ENCODE data around the gene PSMC3. TPM values are rescaled to one million over a fixed set of nuclear protein-coding genes. Genes with fewer than 3 reads are reported as not detected.

PSMC3 gene
- total RNA-seq, 2 experiments from 2014 or later: 153 to 162 TPM

GRCh38 chr11:47407746-47408590 lies 18.3 kb downstream of the PSMC3 start, which contains the start of gene SLC39A13:
Gene SLC39A13 (plus strand): TSS chr11:47408590. CDS start chr11:47410095, 1,505 bp downstream.
- Mint-ChIP-seq H3K9me3 (no peaks in the 10 kb centered on the region), H3K27me3 (no peaks in the 10 kb centered on the region), H3K4me1 (peaks cover 22% of the 10 kb centered on the region), H3K27ac (peak within 1 kb of the TSS; percentile 94), H3K4me3 (peak within 1 kb of the TSS; percentile 94), H3K36me3 (ENCODE audit: low read depth) (no peaks in the 10 kb centered on the region)
- POLR2A ChIA-PET: interaction anchor here (0.5 to 0.7 kb wide), 3 partner anchors 15 to 1059 kb away, joined by 3 to 4 read pairs (median 3); no protein-coding TSS in a partner anchor
- CTCF ChIA-PET: interaction anchor here (0.7 to 1.3 kb wide), 4 partner anchors 11 to 229 kb away, joined by 3 to 8 read pairs (median 4); no protein-coding TSS in a partner anchor
- peak; percentile 89 for DNase-seq

- H3K36me3 Mint-ChIP-seq (ENCODE audit: low read depth): no peaks in the 10 kb centered on the region
- peak overlapping the region; percentile 86 for H3K27ac Mint-ChIP-seq
- ChIA-PET CTCF (interaction anchor here (0.7 to 1.3 kb wide), 3 partner anchors 10 to 228 kb away, joined by 3 to 8 read pairs (median 4); no protein-coding TSS in a partner anchor), POLR2A (interaction anchor here (0.5 to 0.7 kb wide), 3 partner anchors 14 to 1059 kb away, joined by 3 to 4 read pairs (median 3); no protein-coding TSS in a partner anchor)
- no peaks in the 10 kb centered on the region for H3K9me3 Mint-ChIP-seq
- peak overlapping the region; percentile 78 for H3K4me3 Mint-ChIP-seq
- H3K27me3 Mint-ChIP-seq: no peaks in the 10 kb centered on the region
- peaks cover 22% of the 10 kb centered on the region for H3K4me1 Mint-ChIP-seq
- DNase-seq: no peak
Observed at GRCh38 chr11:47406896-47407745, 19.1 kb downstream of the PSMC3 start.

GRCh38 chr11:47403571-47403970 lies 22.7 kb downstream of the PSMC3 start:
- Mint-ChIP-seq H3K4me3 (no peak overlapping the region), H3K9me3 (no peaks in the 10 kb centered on the region), H3K4me1 (peaks cover 32% of the 10 kb centered on the region), H3K36me3 (ENCODE audit: low read depth) (no peaks in the 10 kb centered on the region), H3K27ac (no peak overlapping the region), H3K27me3 (no peaks in the 10 kb centered on the region)
- CTCF ChIA-PET: interaction anchor here (0.6 to 2.0 kb wide), 5 partner anchors 10 to 874 kb away, joined by 3 to 8 read pairs (median 3); partner anchors contain the start of gene ACP2
- POLR2A ChIA-PET: no interaction called here
- DNase-seq: no peak

- no peak for DNase-seq
- H3K4me3 Mint-ChIP-seq: no peak overlapping the region
- no peaks in the 10 kb centered on the region for H3K27me3 Mint-ChIP-seq
- no peaks in the 10 kb centered on the region for H3K9me3 Mint-ChIP-seq
- H3K4me1 Mint-ChIP-seq: peaks cover 32% of the 10 kb centered on the region
- ChIA-PET CTCF (interaction anchor here (0.6 to 2.0 kb wide), 3 partner anchors 9 to 155 kb away, joined by 3 to 8 read pairs (median 6); partner anchors contain the start of gene ACP2), POLR2A (no interaction called here)
- H3K36me3 Mint-ChIP-seq (ENCODE audit: low read depth): no peaks in the 10 kb centered on the region
- H3K27ac Mint-ChIP-seq: no peak overlapping the region
Observed at GRCh38 chr11:47403135-47403534, 23.1 kb downstream of the PSMC3 start.

GRCh38 chr11:47400768-47401279 lies 25.4 kb downstream of the PSMC3 start:
- CTCF ChIA-PET: interaction anchor here (1.2 to 1.7 kb wide), 2 partner anchors 10 to 12 kb away, joined by 4 to 7 read pairs; no protein-coding TSS in a partner anchor
- peaks cover 24% of the 10 kb centered on the region for H3K4me1 Mint-ChIP-seq
- peak overlapping the region; percentile 72 for H3K27ac Mint-ChIP-seq
- H3K9me3 Mint-ChIP-seq: no peaks in the 10 kb centered on the region
- H3K27me3 Mint-ChIP-seq: no peaks in the 10 kb centered on the region
- H3K4me3 Mint-ChIP-seq: peak overlapping the region; percentile 72
- DNase-seq: no peak
- POLR2A ChIA-PET: interaction anchor here (0.6 kb wide), 1 partner anchor 29 kb away, joined by 4 read pairs; no protein-coding TSS in a partner anchor
- no peaks in the 10 kb centered on the region for H3K36me3 Mint-ChIP-seq (ENCODE audit: low read depth)

- CTCF ChIA-PET: interaction anchor here (0.6 to 2.1 kb wide), 6 partner anchors 10 to 253 kb away, joined by 3 to 10 read pairs (median 6); no protein-coding TSS in a partner anchor
- H3K36me3 Mint-ChIP-seq (ENCODE audit: low read depth): no peaks in the 10 kb centered on the region
- H3K27ac Mint-ChIP-seq: peak overlapping the region; percentile 72
- no peaks in the 10 kb centered on the region for H3K27me3 Mint-ChIP-seq
- DNase-seq: peak; percentile 31
- H3K4me3 Mint-ChIP-seq: peak overlapping the region; percentile 72
- POLR2A ChIA-PET: interaction anchor here (0.6 kb wide), 2 partner anchors 13 to 29 kb away, joined by 3 to 4 read pairs; no protein-coding TSS in a partner anchor
- H3K9me3 Mint-ChIP-seq: no peaks in the 10 kb centered on the region
- H3K4me1 Mint-ChIP-seq: peaks cover 28% of the 10 kb centered on the region
Observed at GRCh38 chr11:47399860-47400767, 26.1 kb downstream of the PSMC3 start.

GRCh38 chr11:47398551-47398950 lies 27.7 kb downstream of the PSMC3 start:
- no peaks in the 10 kb centered on the region for H3K27me3 Mint-ChIP-seq
- H3K36me3 Mint-ChIP-seq (ENCODE audit: low read depth): no peaks in the 10 kb centered on the region
- CTCF ChIA-PET: interaction anchor here (1.1 to 2.1 kb wide), 3 partner anchors 10 to 25 kb away, joined by 4 to 10 read pairs (median 7); no protein-coding TSS in a partner anchor
- no peak for DNase-seq
- no peak overlapping the region for H3K4me3 Mint-ChIP-seq
- H3K4me1 Mint-ChIP-seq: peaks cover 40% of the 10 kb centered on the region
- H3K27ac Mint-ChIP-seq: no peak overlapping the region
- POLR2A ChIA-PET: no interaction called here
- no peaks in the 10 kb centered on the region for H3K9me3 Mint-ChIP-seq

GRCh38 chr11:47398011-47398410 lies 28.2 kb downstream of the PSMC3 start:
- CTCF ChIA-PET: interaction anchor here (1.1 to 1.7 kb wide), 4 partner anchors 10 to 125 kb away, joined by 3 to 7 read pairs (median 4); no protein-coding TSS in a partner anchor
- no peak for DNase-seq
- Mint-ChIP-seq H3K27me3 (no peaks in the 10 kb centered on the region), H3K36me3 (ENCODE audit: low read depth) (no peaks in the 10 kb centered on the region), H3K9me3 (no peaks in the 10 kb centered on the region), H3K4me1 (peaks cover 42% of the 10 kb centered on the region), H3K4me3 (no peak overlapping the region), H3K27ac (no peak overlapping the region)
- POLR2A ChIA-PET: no interaction called here

- H3K27ac Mint-ChIP-seq: peak overlapping the region; percentile 94
- H3K4me1 Mint-ChIP-seq: peaks cover 48% of the 10 kb centered on the region
- no peak for DNase-seq
- H3K36me3 Mint-ChIP-seq (ENCODE audit: low read depth): no peaks in the 10 kb centered on the region
- no peaks in the 10 kb centered on the region for H3K27me3 Mint-ChIP-seq
- H3K9me3 Mint-ChIP-seq: no peaks in the 10 kb centered on the region
- no peak overlapping the region for H3K4me3 Mint-ChIP-seq
- ChIA-PET CTCF (no interaction called here), POLR2A (no interaction called here)
Observed at GRCh38 chr11:47396049-47396320, 30.3 kb downstream of the PSMC3 start.

GRCh38 chr11:47395223-47396048 lies 30.8 kb downstream of the PSMC3 start:
- Mint-ChIP-seq H3K4me3 (no peak overlapping the region), H3K4me1 (peaks cover 44% of the 10 kb centered on the region), H3K9me3 (no peaks in the 10 kb centered on the region), H3K27ac (peak overlapping the region; percentile 94), H3K36me3 (ENCODE audit: low read depth) (no peaks in the 10 kb centered on the region), H3K27me3 (no peaks in the 10 kb centered on the region)
- ChIA-PET POLR2A (no interaction called here), CTCF (interaction anchor here (0.6 to 1.3 kb wide), 3 partner anchors 9 to 547 kb away, joined by 3 read pairs; no protein-coding TSS in a partner anchor)
- DNase-seq: no peak

All from activated CD4-positive, alpha-beta T cell treated with anti-CD3 and anti-CD28 coated beads, Interleukin-2, amount 10 ng/mL, durations not matched to agents 7 days and 5 days (primary cell).